GM23338 (cell line): ENCODE data around the gene ANKRD13B.
A peak's percentile ranks its signal among the peaks of the same experiment; 100 is the strongest.

ENCODE experiments used
- CTCF ChIP-seq, 2 experiments: fragments of 200-600 bp in 1 of 2; sonication (generic) in 1 of 2; conservative IDR thresholded peaks; 2 replicates each; pipeline versions ENCODE4 v1.5.1 to v1.6.1; 2016 to 2017; ENCODE audit warnings: antibody characterized with exemption in 2 of 2, low read depth in 2 of 2, mild to moderate bottlenecking in 2 of 2, moderate library complexity in 1 of 2
- EZH2 ChIP-seq: fragments of 200-600 bp; sonication (generic); IDR thresholded peaks from one replicate; pipeline ENCODE4 v1.8.0; 2017; ENCODE audit warnings: antibody characterized with exemption, mild to moderate bottlenecking, low read depth; ENCODE audit not compliant: unreplicated experiment
- POLR2AphosphoS5 ChIP-seq: IDR thresholded peaks from 2 replicates; pipeline ENCODE4 v1.6.1; 2016; ENCODE audit warnings: antibody characterized with exemption, low read depth
- REST ChIP-seq: IDR thresholded peaks from one replicate; pipeline ENCODE4 v1.6.1; 2018; ENCODE audit warnings: antibody characterized with exemption; ENCODE audit not compliant: unreplicated experiment

GRCh38 chr17:29568331-29569244 lies 24.3 kb upstream of the ANKRD13B start, which contains the start of gene TP53I13:
- peak in 1 of 2 experiments; percentile 18; a peak in 1 of 4 replicates for TF ChIP-seq CTCF (conservative IDR thresholded peaks at IDR 0.05; ENCODE audit: low read depth in 2 of 2)
- TF ChIP-seq EZH2: no peak
- peak; percentile 78 for TF ChIP-seq POLR2AphosphoS5
- TF ChIP-seq REST: no peak
